ENCODE measurements around the gene RPS17.
"Not testable (repeated sequence)": the region's sequence is repeated elsewhere in the genome, so short reads cannot be mapped to it uniquely, and the experiment has no call there.

Gene RPS17

GRCh38 chr15:82545002-82545401 lies 4.7 kb upstream of the RPS17 start:
- DNase-seq = no peak

GRCh38 chr15:82544431-82544830 lies 4.2 kb upstream of the RPS17 start:
- no peak for DNase-seq

DNA sequence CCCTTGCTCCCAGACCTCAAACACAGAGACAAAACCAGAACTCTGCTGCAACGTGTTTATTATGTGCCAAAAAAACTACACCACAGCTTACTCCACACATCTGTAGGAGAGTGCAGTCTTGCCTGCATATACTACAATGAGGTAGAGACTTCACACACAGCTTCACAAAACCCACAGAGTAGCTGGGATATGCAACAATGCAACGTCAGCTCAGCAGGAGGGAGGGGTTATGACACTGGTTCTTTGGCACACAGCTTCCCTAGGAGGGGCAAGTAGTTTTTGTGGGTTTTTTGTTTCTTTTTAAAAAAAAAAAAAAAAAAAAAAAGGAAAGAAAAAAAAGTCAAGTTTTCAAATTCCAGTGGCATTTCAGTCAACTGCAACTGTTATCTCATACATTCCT lies 2.9 kb upstream of the RPS17 start:
- no peak for DNase-seq

DNA sequence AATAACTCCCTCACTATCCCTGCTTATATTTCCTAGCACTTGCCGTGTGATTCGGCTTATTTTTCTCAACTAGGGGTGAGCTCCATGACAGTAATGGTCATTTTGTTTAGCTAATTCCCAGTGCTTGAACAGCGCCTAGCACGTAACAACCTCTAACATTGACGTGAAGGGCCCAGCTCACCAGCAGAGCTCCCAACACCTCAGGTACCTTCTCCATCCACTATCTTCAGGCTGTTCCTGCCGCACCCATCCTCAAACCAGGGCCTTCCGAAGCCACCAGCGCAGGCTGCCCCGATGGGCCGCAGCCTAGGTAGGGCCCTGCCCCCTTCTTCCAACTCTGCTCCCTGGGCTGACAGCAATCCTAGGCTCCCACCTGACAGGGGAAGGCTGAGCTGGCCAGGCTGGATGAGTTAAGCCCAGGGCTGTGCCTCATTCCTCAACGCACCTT lies 751 bp upstream of the RPS17 start:
- no peak for DNase-seq

DNA sequence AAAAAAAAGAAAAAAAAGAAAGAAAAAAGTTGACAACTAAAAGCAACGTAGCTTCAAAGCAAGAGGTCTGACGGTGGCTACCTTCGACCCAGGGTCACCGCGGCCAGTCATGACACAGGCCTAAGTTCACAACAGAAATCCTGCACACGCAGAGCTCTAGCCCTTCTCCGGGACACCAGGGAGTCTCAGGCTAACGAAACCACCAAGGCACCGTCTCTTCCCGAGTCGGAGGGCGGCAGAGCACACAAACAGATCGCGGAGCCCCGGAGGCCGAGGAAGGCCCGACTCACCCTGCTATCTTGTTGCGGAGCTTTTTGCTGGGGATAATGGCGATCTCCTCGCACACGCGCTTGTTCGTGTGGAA lies 584 bp downstream of the RPS17 start:
- no peak for DNase-seq

DNA sequence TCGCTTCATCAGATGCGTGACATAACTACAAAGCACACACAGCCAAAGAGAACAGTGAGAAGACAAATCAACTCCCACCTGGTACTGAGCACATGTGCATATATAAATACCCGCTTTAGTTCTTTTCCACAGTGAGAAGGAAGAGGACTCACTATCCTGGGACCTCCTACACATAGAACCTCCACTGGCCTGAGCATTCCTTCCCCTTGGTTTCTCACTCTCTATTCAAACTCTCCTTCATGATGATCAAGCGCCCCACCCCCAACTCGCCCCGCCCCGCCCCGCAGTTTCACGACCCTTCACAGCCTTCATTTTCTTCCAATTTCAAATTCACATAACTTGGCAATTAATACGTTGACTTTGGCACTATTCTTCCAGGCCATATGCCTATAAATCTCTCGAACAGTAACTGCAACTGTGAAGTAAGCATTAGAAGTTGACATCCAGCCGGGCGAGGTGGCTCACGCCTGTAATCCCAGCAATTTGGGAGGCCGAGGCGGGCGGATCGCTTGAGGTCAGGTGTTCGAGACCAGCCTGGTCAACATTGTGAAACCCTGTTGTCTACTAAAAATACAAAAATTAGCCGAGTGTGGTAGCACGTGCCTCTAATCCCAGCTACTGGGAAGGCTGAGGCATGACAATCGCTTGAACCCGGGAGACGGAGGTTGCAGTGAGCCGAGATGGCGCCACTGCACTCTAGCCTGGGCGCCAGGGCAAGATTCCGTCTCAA lies 1.1 kb downstream of the RPS17 start:
- DNase-seq = no peak

GRCh38 chr15:82537351-82537908 lies 2.8 kb downstream of the RPS17 start:
- DNase-seq = no peak

GRCh38 chr15:82536409-82537350 lies 3.6 kb downstream of the RPS17 start:
- DNase-seq = no peak

DNA sequence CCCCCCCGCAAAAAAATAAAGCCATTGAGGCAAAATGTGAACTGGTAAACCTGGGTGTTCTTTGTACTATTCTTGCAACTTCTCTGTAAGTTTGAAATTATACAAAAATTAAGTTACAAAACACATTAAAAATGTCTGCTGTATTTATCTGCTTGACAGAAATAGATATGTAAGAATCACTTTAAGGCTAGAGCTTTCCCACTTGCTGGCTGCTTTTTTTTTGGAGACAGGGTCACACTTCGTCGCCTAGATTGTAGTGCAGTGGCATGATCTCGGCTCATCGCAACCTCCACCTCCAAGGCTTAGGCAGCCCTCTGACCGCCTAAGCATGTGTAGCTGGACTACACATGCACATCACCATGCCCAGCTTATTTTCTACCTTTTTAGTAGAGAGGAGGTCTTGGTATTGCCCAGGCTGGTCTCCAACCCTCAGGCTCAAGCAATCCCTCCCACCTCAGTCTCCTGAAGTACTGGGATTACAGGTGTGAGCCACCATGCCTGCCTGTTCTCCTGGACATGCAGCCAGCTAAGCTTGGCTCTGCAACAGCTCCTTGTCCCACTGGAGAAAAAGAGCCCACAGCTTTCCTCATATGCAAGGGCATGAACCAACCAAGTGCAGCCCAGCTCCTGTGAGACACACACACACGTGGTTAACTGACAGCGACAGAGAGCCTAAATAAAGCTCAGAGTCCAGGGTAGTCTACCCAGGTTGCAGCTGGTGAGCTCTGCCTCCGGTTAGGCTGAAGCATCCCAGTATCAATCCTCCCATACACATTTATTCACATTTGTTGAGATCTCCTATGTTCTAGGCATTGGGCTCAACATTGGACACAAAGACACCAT lies 4.5 kb downstream of the RPS17 start:
- DNase-seq = no peak

- DNase-seq = not testable (repeated sequence)
Observed at GRCh38 chr15:82535151-82535550, 5.1 kb downstream of the RPS17 start.

DNA sequence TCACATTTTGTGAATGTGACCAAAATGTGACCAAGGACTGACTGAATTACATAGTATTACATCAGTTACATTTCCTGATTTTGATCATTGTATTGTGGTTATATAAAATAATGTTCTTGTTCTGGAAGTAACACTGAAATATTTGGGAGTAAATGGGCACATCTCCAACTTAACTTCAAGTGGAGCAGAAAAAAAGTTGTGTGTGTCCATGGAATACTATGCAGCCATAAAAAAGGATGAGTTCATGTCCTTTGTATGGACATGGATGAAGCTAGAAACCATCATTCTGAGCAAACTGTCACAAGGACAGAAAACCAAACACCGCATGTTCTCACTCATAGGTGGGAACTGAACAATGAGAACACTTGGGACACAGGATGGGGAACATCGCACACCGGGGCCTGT lies 5.8 kb downstream of the RPS17 start:
- not testable (repeated sequence) for DNase-seq

DNA sequence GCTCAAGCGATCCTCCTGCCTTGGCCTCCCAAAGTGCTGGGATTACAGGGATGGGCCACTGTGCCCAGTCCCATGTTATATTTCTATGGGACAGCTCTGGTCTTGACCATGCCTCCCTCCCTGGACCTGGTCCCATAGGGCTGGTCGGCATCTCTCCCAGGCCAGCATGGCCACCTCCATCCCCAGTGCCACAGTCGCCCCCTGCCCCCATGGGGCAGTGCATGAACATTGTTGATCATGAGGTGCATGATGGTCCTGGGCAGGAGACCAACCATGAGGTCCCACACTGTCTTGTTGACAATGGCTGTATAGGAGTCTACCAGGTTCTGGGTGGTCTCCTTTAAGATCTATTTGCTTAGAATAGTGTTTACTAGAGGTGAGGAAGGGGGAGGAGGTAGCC lies 6.5 kb downstream of the RPS17 start:
- no peak for DNase-seq

GRCh38 chr15:82532991-82533481 lies 7.2 kb downstream of the RPS17 start:
- DNase-seq = no peak

GRCh38 chr15:82532383-82532990 lies 7.8 kb downstream of the RPS17 start:
- no peak for DNase-seq

GRCh38 chr15:82531496-82532382 lies 8.5 kb downstream of the RPS17 start:
- no peak for DNase-seq

GRCh38 chr15:82530606-82531379 lies 9.5 kb downstream of the RPS17 start:
- DNase-seq = no peak

GRCh38 chr15:82530006-82530405 lies 10.3 kb downstream of the RPS17 start:
- DNase-seq = no peak

- DNase-seq = not testable (repeated sequence)
Observed at GRCh38 chr15:82513587-82513986, 26.7 kb downstream of the RPS17 start.

GRCh38 chr15:82507693-82508092 lies 32.6 kb downstream of the RPS17 start:
- not testable (repeated sequence) for DNase-seq

GRCh38 chr15:82507087-82507486 lies 33.2 kb downstream of the RPS17 start:
- DNase-seq = not testable (repeated sequence)
